K562 (cell line): Measurements from ENCODE around the gene HMX1. TPM values are rescaled to one million over a fixed set of nuclear protein-coding genes. Genes with fewer than 3 reads are reported as not detected.
A peak's percentile ranks its signal among the peaks of the same experiment; 100 is the strongest.

Experiments
- ATAC-seq: fragments of 200-7000 bp; cut with Tn5 transposase; 3 replicates; pipeline ENCODE4 v1.9.1; 2020; ENCODE audit warnings: moderate library complexity
- BruUV-seq: library from RNA; stranded (reverse); fragments of 400-500 nt; replicated peaks from 2 replicates; lab custom pipeline; 2021; lab: Mats Ljungman, UMichigan
- CTCF ChIA-PET: fragments of 300-600 bp; formaldehyde crosslinking; extraction: SDS; loops from one replicate; lab custom pipeline; 2021; ENCODE audit warnings: low intra/inter-chr PET ratio; lab: Yijun Ruan, JAX
- POLR2A ChIA-PET: fragments of 300-600, 350-650 bp; sonication (Branson Sonifier 250); formaldehyde crosslinking; extraction: SDS; loops from one replicate; lab custom pipeline; 2021; ENCODE audit warnings: antibody characterized with exemption, inconsistent platforms; lab: Yijun Ruan, JAX
- DNase-seq, 4 experiments: peaks; one replicate each; pipeline versions ENCODE4 v3.0.0 to v3.0.0-alpha.2; 2011 to 2018; ENCODE audit warnings: low spot score in 3 of 4, mixed read lengths in 3 of 4; ENCODE audit errors: extremely low read depth in 1 of 4
- FAIRE-seq: peaks from 2 replicates; lab custom pipeline; 2011; peaks lifted over from hg19 to GRCh38; lab: Jason Lieb, UNC
- H2AFZ ChIP-seq: 2 replicates; pipeline ENCODE4 v1.6.0; 2011; ENCODE audit warnings: low read depth, low read length, control low read depth, inconsistent platforms
- H3K27ac ChIP-seq: fragments of 200-600 bp; 3 replicates; pipeline ENCODE4 v1.8.0; 2011; ENCODE audit warnings: low read depth, mild to moderate bottlenecking, control low read depth, inconsistent platforms, low read length, moderate library complexity, mixed read lengths; ENCODE audit errors: extremely low read depth
- H3K27me3 ChIP-seq, 2 experiments: fragments of 300-600 bp in 1 of 2; 2 replicates in 1 of 2; 3 replicates in 1 of 2; pipeline versions ENCODE4 v1.6.0 to v1.8.0; 2011; ENCODE audit warnings: inconsistent platforms in 2 of 2, low read length in 2 of 2, mild to moderate bottlenecking in 1 of 2, mixed read lengths in 1 of 2, moderate library complexity in 1 of 2; ENCODE audit not compliant: control insufficient read depth in 2 of 2, insufficient read depth in 2 of 2
- H3K36me3 ChIP-seq: fragments of 300-600 bp; 3 replicates; pipeline ENCODE4 v1.8.0; 2011; ENCODE audit warnings: mild to moderate bottlenecking, low read length, inconsistent platforms; ENCODE audit not compliant: control insufficient read depth, insufficient read depth
- H3K4me1 ChIP-seq, 2 experiments: fragments of 200-600 bp in 1 of 2; replicated peaks in 1 of 2; 2 replicates in 1 of 2; 3 replicates in 1 of 2; pipeline versions ENCODE4 v1.5.1 to v1.8.0; 2011; ENCODE audit warnings: inconsistent platforms in 2 of 2, low read length in 2 of 2, mild to moderate bottlenecking in 1 of 2, mixed read lengths in 1 of 2, moderate library complexity in 1 of 2; ENCODE audit not compliant: control insufficient read depth in 2 of 2, insufficient read depth in 2 of 2
- H3K4me2 ChIP-seq: 2 replicates; pipeline ENCODE4 v1.6.1; 2011; ENCODE audit warnings: low read length, control low read depth, inconsistent platforms, mixed read lengths; ENCODE audit not compliant: insufficient read depth
- H3K4me3 ChIP-seq: fragments of 200-600 bp; sonication (generic), shearing (Covaris generic); 2 replicates; pipeline ENCODE4 v1.5.1; 2016; ENCODE audit warnings: control low read depth, inconsistent platforms
- H3K79me2 ChIP-seq: fragments of 200-600 bp; 3 replicates; pipeline ENCODE4 v1.8.0; 2011; ENCODE audit warnings: low read length, inconsistent platforms; ENCODE audit not compliant: control insufficient read depth, insufficient read depth
- H3K9ac ChIP-seq, 2 experiments: 2 replicates each; pipeline versions ENCODE4 v1.6.0 to v1.6.1; 2011; ENCODE audit warnings: low read depth in 2 of 2, low read length in 2 of 2, control low read depth in 1 of 2, inconsistent platforms in 1 of 2, mild to moderate bottlenecking in 1 of 2, mixed read lengths in 1 of 2; ENCODE audit not compliant: insufficient read depth in 1 of 2
- H3K9me1 ChIP-seq: one replicate; pipeline ENCODE4 v1.6.0; 2011; ENCODE audit warnings: inconsistent platforms, mild to moderate bottlenecking, low read length, moderate library complexity; ENCODE audit not compliant: control insufficient read depth, insufficient read depth
- H3K9me3 ChIP-seq: replicated peaks from 2 replicates; pipeline ENCODE4 v1.5.1; 2011; ENCODE audit warnings: low read depth, low read length, inconsistent platforms; ENCODE audit not compliant: control insufficient read depth, insufficient read depth
- H4K20me1 ChIP-seq: replicated peaks from 2 replicates; pipeline ENCODE4 v1.6.1; 2011; ENCODE audit warnings: low read length, inconsistent platforms, mixed read lengths; ENCODE audit not compliant: control insufficient read depth, insufficient read depth
- DNMT1 ChIP-seq: fragments of 450-650 bp; IDR thresholded peaks from 2 replicates; pipeline ENCODE4 v1.6.1; 2016; ENCODE audit warnings: antibody characterized with exemption, mild to moderate bottlenecking
- HES1 ChIP-seq: fragments of 450-650 bp; IDR thresholded peaks from 2 replicates; pipeline ENCODE4 v1.6.1; 2016; ENCODE audit warnings: low read depth, mild to moderate bottlenecking, moderate library complexity
- MBD1 ChIP-seq: fragments of 250-450 bp; sonication (Bioruptor Pico); IDR thresholded peaks from 2 replicates; pipeline ENCODE4 v1.8.0; 2022; ENCODE audit warnings: inconsistent platforms
- NFRKB ChIP-seq: fragments of 450-650 bp; IDR thresholded peaks from 2 replicates; pipeline ENCODE4 v1.6.1; 2016; ENCODE audit warnings: low read depth
- POLR2H ChIP-seq: IDR thresholded peaks from 2 replicates; pipeline ENCODE4 v1.6.1; 2016; ENCODE audit warnings: missing genetic modification characterization, low read depth, mild to moderate bottlenecking, control low read depth, missing compliant biosample characterization, moderate library complexity
- PRMT5 ChIP-seq: sonication (generic); formaldehyde crosslinking; IDR thresholded peaks from 2 replicates; pipeline ENCODE4 v1.5.0; 2020; ENCODE audit warnings: missing genetic modification reagents
- SRF ChIP-seq, 2 experiments: fragments of 250-450, 450-650 bp in 1 of 2; sonication (Bioruptor Pico) in 1 of 2; sonication (generic) in 1 of 2; formaldehyde crosslinking; IDR thresholded peaks; 2 replicates each; pipeline versions ENCODE4 v1.5.0 to v1.5.1; 2020 to 2022; ENCODE audit warnings: mild to moderate bottlenecking in 1 of 2, missing genetic modification reagents in 1 of 2
- THAP12 ChIP-seq: fragments of 250-450 bp; sonication (Bioruptor Pico); IDR thresholded peaks from 2 replicates; pipeline ENCODE4 v1.9.0; 2021; ENCODE audit warnings: mild to moderate bottlenecking, inconsistent platforms
- ZBTB5 ChIP-seq: fragments of 450-650 bp; IDR thresholded peaks from 2 replicates; pipeline ENCODE4 v1.6.1; 2017; ENCODE audit warnings: antibody characterized with exemption
- ZSCAN32 ChIP-seq: fragments of 450-650 bp; formaldehyde crosslinking; IDR thresholded peaks from 2 replicates; pipeline ENCODE4 v1.4.0; 2020; ENCODE audit warnings: mild to moderate bottlenecking, moderate library complexity
- WGBS: fragments of 100-300 bp; shearing (Covaris generic); methylation state at CpG from one replicate; pipeline ENCODE4 v1.1.6; 2016; ENCODE audit warnings: low coverage, mixed read lengths; ENCODE audit not compliant: insufficient coverage; ENCODE audit errors: missing lambda C conversion rate; 5-methylcytosine and 5-hydroxymethylcytosine counted together
- in situ Hi-C: fragments of 300-500 bp; cut with MboI; formaldehyde crosslinking; loops from 4 replicates; pipeline ENCODE4 v1.15.0; 2018; ENCODE audit warnings: inconsistent platforms, mixed read lengths
- intact Hi-C: fragments of 100-400 bp; cut with micrococcal nuclease; formaldehyde crosslinking; loops from 2 replicates; pipeline ENCODE4 v1.14.2; 2022
- polyA plus RNA-seq, 8 experiments: library from polyadenylated mRNA; depleted of rRNA in 4 of 8; stranded (reverse) in 5 of 8; unstranded in 3 of 8; fragments of >200 nt; fragmentation: Nextera tagmentation in 2 of 8; fragmentation: Illumina TruSeq in 1 of 8; extraction: Ambion mirVana in 2 of 8; extraction: Trizol in 1 of 8; gene quantifications; 2 replicates each; pipeline versions ENCODE4 v1.2.1 to v1.2.3, GENCODE V29; 2011 to 2014; ENCODE audit warnings: inconsistent platforms in 1 of 8, missing spikeins in 1 of 8
- total RNA-seq, 7 experiments: library from RNA; depleted of rRNA in 6 of 7; stranded (reverse); fragments of >200 nt in 6 of 7; fragmentation: Illumina TruSeq in 2 of 7; extraction: Trizol in 2 of 7; gene quantifications; 2 replicates each; pipeline versions ENCODE4 v1.2.1 to v1.2.3, GENCODE V29; 2011 to 2021; ENCODE audit warnings: low replicate concordance in 1 of 7

The HMX1 gene
- total and polyA plus RNA-seq, 9 of the 15 experiments (the other 6 are each of a cell fraction or from before 2014, with no cell fraction given): not detected

- intact Hi-C loops (loop anchor here (10.0 kb wide), 1 partner anchor 311 kb away; no protein-coding TSS in a partner anchor), in situ Hi-C loops (no loop called here)
- Histone ChIP-seq H3K79me2 (no peaks in the 10 kb centered on the region), H3K4me3 (no peak overlapping the region), H3K27me3 (peaks cover 0 to 24% of the 10 kb centered on the region in 2 experiments; a peak in 2 of 5 replicates), H3K9me1 (no peaks in the 10 kb centered on the region), H3K9ac (no peak overlapping the region), H3K4me1 (peaks cover 0 to 3% of the 10 kb centered on the region in 2 experiments; a peak in 1 of 5 replicates), H3K36me3 (no peaks in the 10 kb centered on the region), H3K4me2 (no peak overlapping the region), H2AFZ (no peak overlapping the region), H4K20me1 (no peaks in the 10 kb centered on the region; the same call in 1 of the 2 replicates), H3K27ac (no peak overlapping the region), H3K9me3 (no peaks in the 10 kb centered on the region)
- peak in 1 of 4 experiments; percentile 2 for DNase-seq
- TF ChIP-seq ZBTB5: no peak
- no peak for TF ChIP-seq NFRKB
- TF ChIP-seq POLR2H (tag): no peak
- TF ChIP-seq DNMT1: no peak
- no peak for TF ChIP-seq MBD1 (CRISPR knock-in tag)
- no peak for TF ChIP-seq THAP12 (CRISPR knock-in tag)
- no peak for TF ChIP-seq ZSCAN32
- no peak for TF ChIP-seq PRMT5
- no peak for TF ChIP-seq HES1
- TF ChIP-seq SRF (CRISPR knock-in tag; IDR thresholded peaks at IDR 0.05): no peak
- ATAC-seq: no peak
- BruUV-seq: no TSS peak
- POLR2A ChIA-PET: no interaction called here
- FAIRE-seq: no peak
- CTCF ChIA-PET: no interaction called here
- under 1% methylated on average over 26 of the region's 27 CpGs for WGBS
Observed at GRCh38 chr4:8915201-8916200, 43.9 kb upstream of the HMX1 start.
